Effector CD4-positive, alpha-beta T cell (primary cell): ENCODE results near the gene KLF6.

Source experiments
- DNase-seq: peaks from one replicate; pipeline ENCODE4 v3.0.0-alpha.2; 2020

The KLF6 gene

GRCh38 chr10:3808689-3809199, 23.7 kb upstream of the KLF6 start:
- no peak for DNase-seq

- DNase-seq, result no peak
Observed at GRCh38 chr10:3807928-3808496, 23.0 kb upstream of the KLF6 start.

- DNase-seq, result no peak
Observed at GRCh38 chr10:3807211-3807927, 22.4 kb upstream of the KLF6 start.

GRCh38 chr10:3806603-3807002, 21.6 kb upstream of the KLF6 start:
- DNase-seq, result no peak

GRCh38 chr10:3805791-3806461, 20.9 kb upstream of the KLF6 start:
- DNase-seq, result peak; percentile 63

- peak; percentile 64 for DNase-seq
Observed at GRCh38 chr10:3805201-3805790, 20.3 kb upstream of the KLF6 start.

- DNase-seq, result peak; percentile 59
Observed at GRCh38 chr10:3803927-3804741, 19.1 kb upstream of the KLF6 start.

GRCh38 chr10:3803295-3803926, 18.4 kb upstream of the KLF6 start:
- DNase-seq, result no peak

GRCh38 chr10:3802526-3803265, 17.7 kb upstream of the KLF6 start:
- no peak for DNase-seq

- DNase-seq, result no peak
Observed at GRCh38 chr10:3801558-3802192, 16.7 kb upstream of the KLF6 start.

GRCh38 chr10:3800586-3800985, 15.6 kb upstream of the KLF6 start:
- no peak for DNase-seq

GRCh38 chr10:3797750-3798149, 12.7 kb upstream of the KLF6 start:
- DNase-seq, result no peak

GRCh38 chr10:3793553-3793952, 8.5 kb upstream of the KLF6 start:
- DNase-seq, result no peak

- no peak for DNase-seq
Observed at GRCh38 chr10:3792710-3793219, 7.8 kb upstream of the KLF6 start.

GRCh38 chr10:3791974-3792633, 7.1 kb upstream of the KLF6 start:
- no peak for DNase-seq

- DNase-seq, result no peak
Observed at GRCh38 chr10:3790858-3791257, 5.8 kb upstream of the KLF6 start.

GRCh38 chr10:3790272-3790671, 5.3 kb upstream of the KLF6 start:
- DNase-seq, result no peak

- no peak for DNase-seq
Observed at GRCh38 chr10:3789621-3790020, 4.6 kb upstream of the KLF6 start.

GRCh38 chr10:3787816-3788215, 2.8 kb upstream of the KLF6 start:
- no peak for DNase-seq

- no peak for DNase-seq
Observed at GRCh38 chr10:3787016-3787400, 2.0 kb upstream of the KLF6 start.
